HG03432 (cell line): ENCODE results near the gene RYR2.

Experiments
- ATAC-seq: cut with Tn5 transposase; IDR thresholded peaks from one replicate; pipeline ENCODE4 v1.9.1; 2021; ENCODE audit warnings: mild to moderate bottlenecking, moderate library complexity; ENCODE audit not compliant: unreplicated experiment

RYR2 gene

DNA sequence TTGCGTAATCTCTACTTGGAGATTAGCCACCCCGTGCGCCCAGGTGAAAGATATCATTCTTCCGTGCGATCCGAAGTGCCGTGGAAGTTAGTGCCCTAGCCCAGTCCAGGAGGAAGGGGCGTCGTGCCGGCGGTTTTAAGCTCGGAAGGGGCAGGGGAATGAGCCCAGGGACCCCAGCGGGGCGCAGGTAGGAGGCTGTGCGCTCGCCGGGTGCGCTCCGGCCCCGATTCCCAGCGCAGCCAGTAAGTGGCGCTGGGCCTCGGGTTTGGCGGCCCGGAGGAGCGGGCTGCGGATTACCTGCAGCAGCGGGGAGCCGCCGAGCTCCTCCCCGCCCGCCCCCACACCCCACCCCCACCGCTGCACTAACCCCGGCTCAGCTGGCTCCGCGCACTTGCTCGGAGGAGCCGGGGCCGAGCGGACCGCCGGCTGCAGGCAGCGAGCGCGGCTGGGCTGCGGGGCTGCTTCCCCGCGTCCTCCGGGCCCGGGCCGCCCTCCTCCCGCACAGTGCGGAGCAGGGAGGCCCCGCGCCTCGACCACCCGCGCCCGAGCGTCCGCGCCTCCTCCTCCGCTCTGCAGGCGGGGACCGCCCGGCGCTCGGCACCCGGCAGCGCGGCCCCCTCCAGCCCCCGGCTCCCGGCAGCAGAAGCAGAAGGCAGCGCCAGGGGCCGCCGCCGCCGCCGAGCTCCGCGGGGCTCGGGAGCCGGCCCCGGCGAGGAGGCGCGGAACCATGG is at the start of gene RYR2:
RYR2 (plus strand) TSS at position 390 of the 731 bp plus-strand sequence; CDS start at position 728, 338 bp downstream.
- ATAC-seq, result no peak

DNA sequence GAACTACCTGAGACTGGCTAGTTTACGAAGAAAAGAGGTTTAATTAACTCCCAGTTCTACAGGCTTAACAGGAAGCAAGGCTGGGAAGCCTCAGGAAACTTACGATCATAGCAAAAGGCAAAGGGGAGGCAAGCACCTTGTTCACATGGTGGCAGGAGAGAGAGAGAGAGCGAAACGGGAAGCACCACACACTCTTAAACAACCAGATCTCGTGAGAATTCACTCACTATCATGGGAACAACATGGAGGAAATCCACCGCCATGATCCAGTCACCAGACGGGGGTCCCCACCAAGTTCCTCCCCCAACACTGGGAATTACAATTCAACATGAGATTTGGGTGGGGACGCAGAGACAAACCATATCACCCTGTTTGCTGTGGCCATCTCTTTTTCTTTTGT is 49.5 kb upstream of the RYR2 start:
- no peak for ATAC-seq

DNA sequence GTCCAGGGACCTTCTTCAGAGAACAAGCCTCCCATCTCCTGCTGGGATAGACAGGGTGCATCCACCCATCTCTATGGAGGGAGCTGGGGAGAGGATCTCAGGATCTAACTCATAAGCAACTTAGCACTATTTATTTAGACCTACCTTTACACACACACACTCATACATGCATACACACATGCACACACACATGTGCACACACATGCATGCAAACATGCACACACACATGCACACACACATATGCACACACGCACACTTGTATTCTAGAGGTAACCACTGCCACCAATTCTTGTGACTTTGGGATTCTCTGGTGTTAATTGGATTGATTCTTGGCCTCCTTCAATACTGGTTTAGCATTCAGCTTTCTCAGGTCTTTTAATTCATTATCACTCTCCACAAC is 47.5 kb upstream of the RYR2 start:
- no peak for ATAC-seq

DNA sequence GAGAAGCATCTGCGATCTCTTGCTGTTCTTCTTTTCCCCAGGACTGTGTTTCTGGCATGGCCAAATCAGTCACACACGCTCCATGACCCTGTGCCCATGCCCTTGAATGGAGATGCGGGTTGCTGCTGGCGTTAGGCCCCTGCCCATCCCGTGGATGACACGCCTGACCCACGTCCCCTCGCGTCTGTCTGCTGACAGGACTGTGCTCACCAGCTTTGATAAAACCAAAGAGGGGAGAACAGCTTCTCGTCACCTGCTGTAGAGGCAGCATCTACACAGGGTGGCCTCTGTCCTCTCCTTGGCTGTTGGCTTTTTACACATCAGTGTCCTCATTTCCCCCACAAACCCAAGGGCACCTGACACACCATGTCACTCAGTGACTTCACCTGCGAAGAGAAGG is 44.6 kb upstream of the RYR2 start:
- no peak for ATAC-seq

DNA sequence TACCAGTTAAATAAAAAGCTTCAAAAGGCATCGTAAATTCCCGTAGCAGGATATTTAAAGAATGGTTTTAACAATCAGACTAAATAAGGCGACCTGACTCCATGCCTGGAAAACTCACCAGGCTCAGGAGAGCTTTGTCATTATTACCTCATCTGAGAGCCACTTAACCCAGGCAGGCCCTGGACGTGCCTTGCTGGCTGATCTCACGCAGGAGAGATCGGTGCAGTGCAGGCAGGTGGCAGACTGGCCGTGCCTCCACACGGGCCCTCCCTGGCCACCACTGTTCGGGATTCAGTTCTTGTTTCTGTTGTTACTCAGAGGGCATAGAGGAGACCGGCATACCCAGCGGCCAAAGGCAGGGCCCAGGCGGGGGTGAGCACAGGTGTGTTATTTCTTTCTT is 44.1 kb upstream of the RYR2 start:
- no peak for ATAC-seq

DNA sequence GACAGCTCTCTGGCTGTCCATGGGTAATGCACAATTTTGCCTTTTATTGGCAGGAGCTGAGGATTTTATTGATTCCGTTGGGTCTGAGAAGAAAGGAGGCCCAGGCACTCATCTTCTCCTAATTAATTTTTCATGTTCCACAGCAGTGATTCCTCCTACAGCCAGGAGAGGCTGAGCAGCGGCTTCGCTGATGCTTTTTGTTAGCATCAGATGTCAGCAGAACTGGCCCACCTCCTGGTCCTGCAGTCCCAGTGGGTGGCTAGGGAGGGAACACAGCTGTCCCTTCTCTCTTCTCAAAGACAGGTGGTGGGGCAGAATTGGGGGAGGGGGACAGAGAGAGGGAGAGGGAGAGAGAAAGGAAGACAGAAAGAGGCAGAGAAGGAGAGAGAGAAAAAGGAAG is 43.4 kb upstream of the RYR2 start:
- no peak for ATAC-seq

DNA sequence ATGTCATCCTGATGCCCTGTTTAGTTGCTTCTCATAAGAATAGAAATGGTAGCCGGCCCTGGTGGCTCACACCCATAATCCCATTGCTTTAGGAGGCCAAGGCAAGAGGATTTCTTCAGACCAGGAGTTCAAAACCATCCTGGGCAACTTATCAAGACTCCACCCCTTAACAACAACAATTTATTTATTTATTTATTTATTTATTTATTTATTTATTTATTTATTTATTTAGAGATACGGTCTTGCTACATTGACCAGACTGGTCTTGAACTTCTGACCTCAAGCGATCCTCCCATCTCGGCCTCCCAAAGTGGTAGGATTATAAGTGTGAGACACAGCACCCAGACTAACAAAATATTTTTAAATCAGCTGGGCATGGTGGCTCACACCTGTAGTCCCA is 41.8 kb upstream of the RYR2 start:
- no peak for ATAC-seq

DNA sequence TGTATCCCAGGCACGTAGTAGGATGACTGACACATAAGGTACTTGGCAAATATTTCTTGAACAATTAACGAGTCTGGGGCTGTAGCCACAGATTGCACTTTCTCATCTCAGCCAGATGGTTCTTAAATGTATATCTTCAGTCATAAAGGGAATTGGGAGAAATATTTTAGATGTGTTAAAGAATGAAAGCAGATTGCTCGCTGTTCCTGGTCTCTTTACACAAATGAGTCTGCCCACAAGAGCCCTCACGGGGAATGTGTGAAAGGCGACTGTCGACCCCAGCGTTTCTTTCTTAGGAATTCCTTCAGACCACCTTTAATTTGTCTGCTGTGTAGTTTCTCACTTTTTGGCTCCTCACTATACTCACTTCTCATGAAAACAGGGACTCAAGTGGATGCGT is 38.5 kb upstream of the RYR2 start:
- no peak for ATAC-seq

DNA sequence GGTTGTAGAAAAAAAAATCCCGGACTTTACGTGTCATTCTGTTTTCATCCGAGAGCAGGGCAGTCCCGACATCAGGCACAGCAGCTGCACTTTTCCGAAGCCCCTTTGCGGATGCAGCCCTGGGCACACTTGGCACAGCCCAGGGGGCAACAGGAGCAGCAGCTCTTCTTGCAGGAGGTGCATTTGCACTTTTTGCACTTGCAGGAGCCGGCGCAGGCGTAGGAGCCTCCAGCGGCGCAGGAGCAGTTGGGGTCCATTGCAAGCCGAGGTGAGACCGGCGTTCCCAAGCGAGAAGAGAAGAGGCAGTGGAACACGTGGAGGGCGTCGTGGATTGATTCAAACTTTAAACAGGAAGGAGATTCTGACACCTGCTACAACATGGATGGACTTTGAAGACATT is 37.9 kb upstream of the RYR2 start, which contains the start of gene MT1HL1:
MT1HL1 (minus strand) TSS at position 326 of the 400 bp plus-strand sequence; CDS start at position 257, 69 bp downstream.
- no peak for ATAC-seq

DNA sequence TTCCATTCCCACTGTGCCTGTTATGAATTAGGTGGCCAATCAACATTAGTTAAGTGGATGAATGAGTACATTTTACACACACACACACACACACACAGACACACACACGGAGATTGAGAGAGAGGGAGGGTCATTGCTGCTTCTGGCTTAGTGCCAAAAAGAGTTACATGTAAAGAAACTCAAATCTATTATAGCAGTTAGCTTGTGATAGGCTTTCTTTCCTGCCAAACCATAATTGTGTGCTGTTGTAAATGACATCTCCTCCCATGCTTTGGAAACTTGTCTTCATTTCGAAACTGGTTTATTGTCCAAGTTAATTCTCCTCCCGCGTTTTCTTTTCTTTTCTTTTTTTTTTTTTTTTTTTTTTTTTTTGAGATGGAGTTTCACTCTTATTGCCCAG is 36.3 kb upstream of the RYR2 start:
- no peak for ATAC-seq

DNA sequence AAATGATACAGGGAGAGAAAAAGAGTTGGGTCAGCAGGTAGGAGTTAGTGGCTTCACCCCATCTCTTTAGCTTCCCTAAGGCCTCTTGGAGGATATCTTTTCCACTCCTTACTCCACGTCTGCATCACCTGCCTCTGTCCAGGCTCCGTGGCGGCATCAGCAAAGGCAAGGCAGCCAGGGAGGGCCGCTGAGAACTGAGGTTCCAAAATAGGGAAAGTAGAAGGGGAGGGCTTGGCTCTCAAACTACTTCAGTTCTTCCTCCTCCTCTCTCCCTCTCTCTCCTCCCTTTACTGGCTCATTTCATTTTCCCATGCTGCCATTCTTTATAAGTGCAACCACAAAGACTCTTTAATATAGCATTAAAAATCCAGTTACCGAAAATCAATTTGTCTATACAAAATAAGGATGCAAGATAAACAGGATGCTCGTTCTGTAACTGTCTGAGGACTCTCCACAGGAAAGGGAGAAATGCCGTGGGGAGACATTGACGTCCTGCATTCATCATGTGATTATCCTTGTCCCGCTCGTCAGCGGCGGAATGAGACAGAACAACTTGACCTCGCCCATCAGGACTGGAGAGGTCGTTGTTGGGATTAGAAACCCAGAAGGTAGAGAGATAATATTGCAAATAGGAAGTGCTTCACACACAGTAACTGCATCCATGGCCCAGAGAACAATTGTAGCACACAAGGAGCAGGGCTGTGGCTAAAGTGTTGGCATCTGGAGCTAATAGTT is 34.7 kb upstream of the RYR2 start:
- no peak for ATAC-seq

DNA sequence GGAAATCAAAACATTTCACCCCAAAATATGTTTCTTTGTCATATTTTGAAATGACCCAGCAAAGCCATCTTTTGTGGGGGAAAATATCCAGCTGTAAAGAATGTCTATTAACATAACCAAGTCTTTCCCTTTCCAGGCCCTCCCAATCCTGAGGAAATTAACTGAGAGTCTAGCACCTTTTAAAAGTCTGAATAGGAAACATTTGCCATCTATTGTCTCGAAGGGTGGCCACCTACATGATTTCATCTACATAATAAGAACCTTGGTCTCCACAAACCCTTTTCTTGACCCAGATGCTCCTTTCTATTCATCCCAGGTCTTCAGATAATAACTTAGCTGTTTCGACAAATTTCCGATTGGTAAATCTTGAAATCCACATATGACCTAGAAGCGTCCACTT is 32.4 kb upstream of the RYR2 start:
- ATAC-seq, result no peak

DNA sequence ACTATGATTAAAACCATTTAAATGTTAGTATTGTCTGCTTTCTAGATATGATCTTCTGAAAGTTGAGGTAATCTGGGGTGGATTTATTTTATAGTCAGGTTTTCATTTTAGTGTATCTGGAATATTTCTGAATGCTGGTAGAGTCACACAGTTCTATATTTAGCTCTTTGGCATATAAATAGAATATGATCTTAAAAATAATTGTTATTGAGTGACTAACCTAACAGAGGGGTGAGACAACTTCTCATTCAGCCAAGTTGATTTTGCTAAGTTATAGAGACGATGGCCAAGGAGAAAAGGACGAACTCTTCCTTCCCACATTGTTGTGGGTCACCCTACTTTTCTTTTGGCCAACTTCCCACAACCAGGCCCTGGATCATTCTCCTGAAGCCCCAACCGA is 30.6 kb upstream of the RYR2 start:
- ATAC-seq, result no peak

DNA sequence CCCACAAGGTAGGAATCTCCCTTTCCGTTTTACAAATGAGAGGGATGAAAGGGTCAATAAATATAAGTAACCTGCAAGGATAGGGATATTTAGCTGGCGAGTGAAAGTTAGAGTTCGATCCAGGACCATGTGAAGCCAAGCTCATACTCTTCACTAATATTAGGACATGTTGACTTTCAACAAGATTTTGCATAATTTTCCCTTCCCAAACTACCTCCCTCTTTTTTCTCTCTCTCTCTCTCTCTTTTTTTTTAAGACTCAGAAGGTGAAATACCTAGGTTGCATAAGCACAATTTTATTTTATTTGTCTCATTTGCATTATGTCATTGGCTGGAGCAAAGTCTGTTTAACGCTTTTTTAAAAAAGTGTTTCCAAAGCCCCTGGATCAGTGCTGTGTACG is 29.6 kb upstream of the RYR2 start:
- ATAC-seq, result no peak

DNA sequence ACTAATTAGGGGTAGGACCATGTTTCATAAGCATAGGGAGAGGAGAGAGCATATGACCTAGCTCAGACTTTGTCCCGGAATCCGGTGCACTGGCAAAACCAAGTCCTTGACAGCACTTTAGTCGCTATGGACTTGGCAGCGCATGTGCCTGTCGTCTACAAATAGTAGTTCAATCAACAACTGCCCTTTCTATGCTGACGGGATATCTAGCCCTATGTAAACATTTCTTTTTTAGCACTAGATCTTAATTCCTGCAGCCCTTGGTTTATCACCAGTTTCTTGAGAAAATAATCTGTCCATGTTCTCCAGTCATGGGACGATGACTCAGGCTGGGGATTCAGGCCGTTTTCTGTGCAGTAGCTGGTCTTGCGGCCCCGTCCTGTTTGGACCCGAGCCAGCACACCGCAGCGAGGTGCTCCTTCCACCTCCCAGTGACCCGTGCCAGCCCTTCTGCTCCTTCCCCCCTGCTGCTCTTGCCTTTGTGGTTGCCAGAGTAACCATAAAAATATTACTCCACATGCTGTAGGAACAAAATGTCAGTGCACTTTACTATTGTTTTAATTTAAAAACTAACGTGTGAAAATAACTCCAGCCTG is 29.1 kb upstream of the RYR2 start:
- no peak for ATAC-seq

DNA sequence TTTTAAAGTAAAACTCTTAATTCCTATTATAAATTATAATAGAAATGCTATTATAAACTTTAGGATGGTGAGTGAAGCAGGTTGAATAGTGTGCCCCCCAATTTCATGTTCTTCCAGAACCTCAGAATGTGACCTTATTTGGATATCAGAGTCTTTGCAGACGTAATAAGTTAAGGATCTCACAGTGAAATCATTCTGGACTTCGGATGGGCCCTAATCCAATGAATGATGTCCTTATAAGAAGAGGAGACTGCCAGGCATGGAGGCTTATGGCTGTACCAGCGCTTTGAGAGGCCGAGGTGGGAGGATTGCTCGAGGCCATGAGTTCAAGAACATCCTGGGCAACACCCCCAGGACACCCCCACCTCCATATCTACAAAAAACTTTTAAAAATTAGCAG is 28.4 kb upstream of the RYR2 start:
- no peak for ATAC-seq

DNA sequence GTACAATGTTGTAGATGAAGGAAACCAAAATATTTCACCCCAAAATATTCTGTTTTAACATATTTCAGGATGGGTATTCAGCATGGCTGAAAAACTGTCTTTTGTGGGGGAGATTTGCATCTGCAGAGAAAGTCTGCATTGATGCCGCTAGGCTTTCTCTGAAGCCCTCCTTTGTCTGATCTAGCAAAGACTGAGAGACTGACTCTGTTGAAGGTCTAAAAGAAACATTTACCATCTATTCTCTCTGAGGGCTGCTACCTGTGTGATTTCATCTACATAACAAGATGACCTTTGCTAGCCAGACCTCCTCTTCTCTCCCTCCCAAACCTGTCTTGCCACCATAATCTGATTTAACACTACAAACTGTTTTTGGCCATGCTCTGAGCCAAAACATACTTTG is 25.4 kb upstream of the RYR2 start:
- no peak for ATAC-seq

DNA sequence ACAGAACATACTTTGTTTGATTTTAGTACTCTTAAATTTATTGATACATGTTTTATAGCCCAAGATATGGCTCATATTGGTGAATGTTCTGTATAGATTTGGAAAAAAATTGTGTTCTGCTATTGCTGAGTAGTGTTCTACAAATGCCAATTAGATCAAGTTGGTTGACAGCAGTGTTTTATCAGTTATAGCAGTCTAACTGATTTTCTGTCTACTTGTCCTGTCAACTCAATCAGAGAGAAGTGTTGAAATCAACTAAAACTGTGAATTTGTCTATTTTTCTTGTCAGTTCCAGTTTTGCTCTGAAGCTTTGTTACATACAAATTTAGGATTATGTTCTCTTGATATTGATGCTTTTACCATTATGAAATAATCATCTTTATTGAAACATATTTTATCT is 23.1 kb upstream of the RYR2 start:
- no peak for ATAC-seq

DNA sequence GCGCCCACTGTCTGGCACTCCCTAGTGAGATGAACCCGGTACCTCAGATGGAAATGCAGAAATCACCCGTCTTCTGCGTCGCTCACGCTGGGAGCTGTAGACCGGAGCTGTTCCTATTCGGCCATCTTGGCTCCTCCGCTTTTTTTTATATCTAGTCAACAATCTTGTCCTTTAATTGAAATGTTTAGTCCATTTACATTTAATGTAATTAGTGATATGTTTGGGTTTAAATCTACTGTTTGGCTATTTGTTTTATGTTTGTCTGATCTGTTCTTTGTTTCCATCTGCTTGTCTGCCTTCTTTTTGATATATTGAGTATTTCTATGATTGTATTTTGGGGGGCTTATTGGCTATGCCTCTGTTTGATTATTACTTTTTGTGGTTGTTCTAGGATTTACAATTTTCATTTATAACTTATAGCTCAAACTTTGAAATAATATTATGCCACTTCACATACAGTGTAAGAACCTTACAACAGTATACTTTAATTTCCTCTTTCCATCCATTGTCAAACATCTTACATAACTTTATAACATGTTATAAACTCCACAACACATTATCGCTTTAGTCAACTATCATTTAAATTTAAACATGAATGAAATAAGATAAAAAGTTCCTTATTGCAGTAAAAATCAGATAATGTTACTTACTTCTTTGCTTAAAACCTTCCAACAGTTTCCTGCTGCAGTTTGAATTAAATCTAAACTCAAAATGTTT is 16.5 kb upstream of the RYR2 start:
- no peak for ATAC-seq

DNA sequence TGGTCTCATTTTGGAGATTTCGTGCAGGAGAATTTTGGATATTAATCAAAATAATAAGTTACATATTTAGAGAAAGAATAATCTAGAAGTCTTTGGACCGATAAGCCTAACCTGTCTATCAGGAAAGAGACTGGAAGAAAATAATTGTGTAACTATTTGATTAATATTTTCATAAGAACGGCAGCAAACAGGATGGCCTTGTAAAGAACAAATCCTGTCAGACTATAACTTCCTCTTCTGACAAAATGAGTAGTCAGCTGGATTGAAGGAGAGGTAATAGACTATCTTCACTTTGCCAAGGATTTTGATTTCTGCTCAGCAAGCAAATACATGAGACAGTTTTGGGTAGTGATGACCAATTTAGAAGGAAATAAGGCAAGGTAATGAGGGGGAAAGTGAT is 12.7 kb upstream of the RYR2 start:
- no peak for ATAC-seq

DNA sequence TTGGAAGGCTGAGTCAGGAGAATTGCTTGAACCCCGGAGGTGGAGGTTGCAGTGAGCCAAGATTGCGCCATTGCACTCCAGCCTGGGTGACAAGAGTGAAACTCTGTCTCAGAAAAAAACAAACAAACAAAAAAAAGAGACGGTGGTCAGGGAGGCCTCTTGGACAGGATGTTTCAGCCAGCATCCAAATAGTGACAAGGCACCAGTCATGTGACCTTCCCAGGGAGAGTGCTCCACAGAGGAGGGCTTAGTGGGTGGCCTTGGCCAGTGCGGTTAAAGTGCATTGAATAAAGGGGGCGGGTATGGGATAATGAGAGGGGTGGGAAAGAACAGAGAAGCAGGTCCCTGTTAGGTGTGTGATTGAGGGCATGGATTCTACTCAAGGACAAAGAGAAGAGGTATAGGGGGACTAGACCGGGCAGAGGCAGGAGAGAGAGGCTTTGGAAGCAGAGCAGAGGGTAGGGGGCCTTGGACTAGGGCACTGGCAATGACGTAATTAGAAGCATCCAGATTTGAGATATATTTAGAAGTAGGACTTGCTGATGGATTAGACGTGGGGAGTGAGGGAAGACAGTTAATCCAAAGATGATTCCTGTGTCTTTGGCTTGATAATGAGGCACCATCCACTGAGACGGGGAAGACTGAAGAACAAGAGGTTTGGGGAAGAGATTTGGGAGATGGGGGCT is 12.0 kb upstream of the RYR2 start:
- no peak for ATAC-seq
